K562 (cell line): Measurements from ENCODE around the gene ITPR1. TPM values are rescaled to one million over a fixed set of nuclear protein-coding genes. Genes with fewer than 3 reads are reported as not detected.

Experiments
- ATAC-seq: fragments of 200-7000 bp; cut with Tn5 transposase; 3 replicates; pipeline ENCODE4 v1.9.1; 2020; ENCODE audit warnings: moderate library complexity
- BruUV-seq: library from RNA; stranded (reverse); fragments of 400-500 nt; replicated peaks from 2 replicates; lab custom pipeline; 2021; lab: Mats Ljungman, UMichigan
- CTCF ChIA-PET: fragments of 300-600 bp; formaldehyde crosslinking; extraction: SDS; loops from one replicate; lab custom pipeline; 2021; ENCODE audit warnings: low intra/inter-chr PET ratio; lab: Yijun Ruan, JAX
- POLR2A ChIA-PET: fragments of 300-600, 350-650 bp; sonication (Branson Sonifier 250); formaldehyde crosslinking; extraction: SDS; loops from one replicate; lab custom pipeline; 2021; ENCODE audit warnings: antibody characterized with exemption, inconsistent platforms; lab: Yijun Ruan, JAX
- DNase-seq, 4 experiments: peaks; one replicate each; pipeline versions ENCODE4 v3.0.0 to v3.0.0-alpha.2; 2011 to 2018; ENCODE audit warnings: low spot score in 3 of 4, mixed read lengths in 3 of 4; ENCODE audit errors: extremely low read depth in 1 of 4
- FAIRE-seq: peaks from 2 replicates; lab custom pipeline; 2011; peaks lifted over from hg19 to GRCh38; lab: Jason Lieb, UNC
- H2AFZ ChIP-seq: 2 replicates; pipeline ENCODE4 v1.6.0; 2011; ENCODE audit warnings: low read depth, low read length, control low read depth, inconsistent platforms
- H3K27ac ChIP-seq: fragments of 200-600 bp; 3 replicates; pipeline ENCODE4 v1.8.0; 2011; ENCODE audit warnings: low read depth, mild to moderate bottlenecking, control low read depth, inconsistent platforms, low read length, moderate library complexity, mixed read lengths; ENCODE audit errors: extremely low read depth
- H3K27me3 ChIP-seq, 2 experiments: fragments of 300-600 bp in 1 of 2; 2 replicates in 1 of 2; 3 replicates in 1 of 2; pipeline versions ENCODE4 v1.6.0 to v1.8.0; 2011; ENCODE audit warnings: inconsistent platforms in 2 of 2, low read length in 2 of 2, mild to moderate bottlenecking in 1 of 2, mixed read lengths in 1 of 2, moderate library complexity in 1 of 2; ENCODE audit not compliant: control insufficient read depth in 2 of 2, insufficient read depth in 2 of 2
- H3K36me3 ChIP-seq: fragments of 300-600 bp; 3 replicates; pipeline ENCODE4 v1.8.0; 2011; ENCODE audit warnings: mild to moderate bottlenecking, low read length, inconsistent platforms; ENCODE audit not compliant: control insufficient read depth, insufficient read depth
- H3K4me1 ChIP-seq, 2 experiments: fragments of 200-600 bp in 1 of 2; replicated peaks in 1 of 2; 2 replicates in 1 of 2; 3 replicates in 1 of 2; pipeline versions ENCODE4 v1.5.1 to v1.8.0; 2011; ENCODE audit warnings: inconsistent platforms in 2 of 2, low read length in 2 of 2, mild to moderate bottlenecking in 1 of 2, mixed read lengths in 1 of 2, moderate library complexity in 1 of 2; ENCODE audit not compliant: control insufficient read depth in 2 of 2, insufficient read depth in 2 of 2
- H3K4me2 ChIP-seq: 2 replicates; pipeline ENCODE4 v1.6.1; 2011; ENCODE audit warnings: low read length, control low read depth, inconsistent platforms, mixed read lengths; ENCODE audit not compliant: insufficient read depth
- H3K4me3 ChIP-seq: fragments of 200-600 bp; sonication (generic), shearing (Covaris generic); 2 replicates; pipeline ENCODE4 v1.5.1; 2016; ENCODE audit warnings: control low read depth, inconsistent platforms
- H3K79me2 ChIP-seq: fragments of 200-600 bp; 3 replicates; pipeline ENCODE4 v1.8.0; 2011; ENCODE audit warnings: low read length, inconsistent platforms; ENCODE audit not compliant: control insufficient read depth, insufficient read depth
- H3K9ac ChIP-seq, 2 experiments: 2 replicates each; pipeline versions ENCODE4 v1.6.0 to v1.6.1; 2011; ENCODE audit warnings: low read depth in 2 of 2, low read length in 2 of 2, control low read depth in 1 of 2, inconsistent platforms in 1 of 2, mild to moderate bottlenecking in 1 of 2, mixed read lengths in 1 of 2; ENCODE audit not compliant: insufficient read depth in 1 of 2
- H3K9me1 ChIP-seq: one replicate; pipeline ENCODE4 v1.6.0; 2011; ENCODE audit warnings: inconsistent platforms, mild to moderate bottlenecking, low read length, moderate library complexity; ENCODE audit not compliant: control insufficient read depth, insufficient read depth
- H3K9me3 ChIP-seq: replicated peaks from 2 replicates; pipeline ENCODE4 v1.5.1; 2011; ENCODE audit warnings: low read depth, low read length, inconsistent platforms; ENCODE audit not compliant: control insufficient read depth, insufficient read depth
- H4K20me1 ChIP-seq: replicated peaks from 2 replicates; pipeline ENCODE4 v1.6.1; 2011; ENCODE audit warnings: low read length, inconsistent platforms, mixed read lengths; ENCODE audit not compliant: control insufficient read depth, insufficient read depth
- BMI1 ChIP-seq: fragments of 150-350 bp; IDR thresholded peaks from 2 replicates; pipeline ENCODE4 v1.6.1; 2014; ENCODE audit warnings: low read length
- DACH1 ChIP-seq: fragments of 450-650 bp; IDR thresholded peaks from 2 replicates; pipeline ENCODE4 v1.6.1; 2018; ENCODE audit not compliant: partially characterized antibody
- PHTF2 ChIP-seq: fragments of 250-450 bp; sonication (Bioruptor Pico); IDR thresholded peaks from 2 replicates; pipeline ENCODE4 v1.5.0; 2021; ENCODE audit warnings: mild to moderate bottlenecking
- SMARCA4 ChIP-seq: fragments of 450-650 bp; IDR thresholded peaks from 2 replicates; pipeline ENCODE4 v1.6.1; 2016
- SUPT5H ChIP-seq: fragments of 450-650 bp; IDR thresholded peaks from 2 replicates; pipeline ENCODE4 v1.6.1; 2016
- TCF3 ChIP-seq: sonication (generic); formaldehyde crosslinking; IDR thresholded peaks from 2 replicates; pipeline ENCODE4 v1.4.0; 2020; ENCODE audit warnings: mild to moderate bottlenecking, missing genetic modification reagents
- ZBTB17 ChIP-seq: fragments of 450-650 bp; formaldehyde crosslinking; IDR thresholded peaks from 2 replicates; pipeline ENCODE4 v1.4.0; 2020; ENCODE audit warnings: mild to moderate bottlenecking
- WGBS: fragments of 100-300 bp; shearing (Covaris generic); methylation state at CpG from one replicate; pipeline ENCODE4 v1.1.6; 2016; ENCODE audit warnings: low coverage, mixed read lengths; ENCODE audit not compliant: insufficient coverage; ENCODE audit errors: missing lambda C conversion rate; 5-methylcytosine and 5-hydroxymethylcytosine counted together
- in situ Hi-C: fragments of 300-500 bp; cut with MboI; formaldehyde crosslinking; loops from 4 replicates; pipeline ENCODE4 v1.15.0; 2018; ENCODE audit warnings: inconsistent platforms, mixed read lengths
- intact Hi-C: fragments of 100-400 bp; cut with micrococcal nuclease; formaldehyde crosslinking; loops from 2 replicates; pipeline ENCODE4 v1.14.2; 2022
- polyA plus RNA-seq, 8 experiments: library from polyadenylated mRNA; depleted of rRNA in 4 of 8; stranded (reverse) in 5 of 8; unstranded in 3 of 8; fragments of >200 nt; fragmentation: Nextera tagmentation in 2 of 8; fragmentation: Illumina TruSeq in 1 of 8; extraction: Ambion mirVana in 2 of 8; extraction: Trizol in 1 of 8; gene quantifications; 2 replicates each; pipeline versions ENCODE4 v1.2.1 to v1.2.3, GENCODE V29; 2011 to 2014; ENCODE audit warnings: inconsistent platforms in 1 of 8, missing spikeins in 1 of 8
- total RNA-seq, 7 experiments: library from RNA; depleted of rRNA in 6 of 7; stranded (reverse); fragments of >200 nt in 6 of 7; fragmentation: Illumina TruSeq in 2 of 7; extraction: Trizol in 2 of 7; gene quantifications; 2 replicates each; pipeline versions ENCODE4 v1.2.1 to v1.2.3, GENCODE V29; 2011 to 2021; ENCODE audit warnings: low replicate concordance in 1 of 7

ITPR1 gene
- total and polyA plus RNA-seq, 9 of the 15 experiments (the other 6 are each of a cell fraction or from before 2014, with no cell fraction given) = 22.4 to 40.0 (median 27.4) TPM

DNA sequence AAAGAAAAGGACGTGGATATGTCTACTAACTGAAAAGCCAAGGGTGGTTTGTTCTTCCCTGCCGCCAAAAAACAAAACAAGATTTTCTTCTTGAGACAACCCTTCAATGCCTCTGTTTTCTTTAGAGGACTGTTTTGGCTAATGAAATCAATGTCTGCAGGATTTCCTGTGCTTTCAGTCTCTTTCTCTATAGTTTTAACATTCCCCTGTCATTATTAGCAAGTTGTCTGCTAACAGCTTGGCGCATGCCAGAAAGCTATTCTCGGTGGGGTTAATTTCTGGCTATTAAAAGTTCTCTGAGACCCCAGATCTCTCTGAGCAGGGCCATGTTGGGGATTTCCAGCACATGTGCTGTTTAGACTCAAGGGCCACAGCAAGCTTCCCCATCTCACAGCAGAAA, 56.7 kb downstream of the ITPR1 start:
- H3K27me3 ChIP-seq = no peaks in the 10 kb centered on the region
- no peak overlapping the region for H2AFZ ChIP-seq
- no peaks in the 10 kb centered on the region for H4K20me1 ChIP-seq
- FAIRE-seq = no peak
- H3K9me1 ChIP-seq = no peaks in the 10 kb centered on the region
- H3K9ac ChIP-seq = no peak overlapping the region
- H3K4me1 ChIP-seq = peaks cover 0 to 14% of the 10 kb centered on the region in 2 experiments; a peak in 3 of 5 replicates
- no peaks in the 10 kb centered on the region; the same call in 2 of the 3 replicates for H3K79me2 ChIP-seq
- CTCF ChIA-PET = no interaction called here
- intact Hi-C loops = no loop called here
- no TSS peak for BruUV-seq
- H3K9me3 ChIP-seq = no peaks in the 10 kb centered on the region
- in situ Hi-C loops = no loop called here
- no peak for ATAC-seq
- no peak for DNase-seq
- no peaks in the 10 kb centered on the region; the same call in 2 of the 3 replicates for H3K36me3 ChIP-seq
- POLR2A ChIA-PET = no interaction called here
- no peak overlapping the region for H3K4me3 ChIP-seq
- H3K27ac ChIP-seq = no peak overlapping the region
- no peak overlapping the region for H3K4me2 ChIP-seq
- 70% methylated on average over 4 of the region's 4 CpGs for WGBS
- no peak for TF ChIP-seq PHTF2 (CRISPR knock-in tag)
- TF ChIP-seq DACH1 = no peak
- TF ChIP-seq SUPT5H = no peak
- TF ChIP-seq TCF3 (CRISPR knock-in tag) = no peak
- TF ChIP-seq BMI1 = no peak
- no peak for TF ChIP-seq ZBTB17 (CRISPR knock-in tag)
- no peak for TF ChIP-seq SMARCA4
